Keratinocyte (primary cell): Measurements from ENCODE around the gene RAB12. TPM values are rescaled to one million over a fixed set of nuclear protein-coding genes. Genes with fewer than 3 reads are reported as not detected.

Experiments
- DNase-seq: peaks from one replicate; pipeline ENCODE4 v3.0.0-alpha.2; 2011; ENCODE audit warnings: low read depth, missing footprints, low spot score
- FAIRE-seq: peaks from 2 replicates; lab custom pipeline; 2011; peaks lifted over from hg19 to GRCh38; lab: Jason Lieb, UNC
- H2AFZ ChIP-seq: 2 replicates; pipeline ENCODE4 v1.6.0; 2012; ENCODE audit warnings: low read length, control low read depth, inconsistent platforms; ENCODE audit not compliant: control insufficient read depth
- H3K27ac ChIP-seq: 2 replicates; pipeline ENCODE4 v1.5.1; 2011; ENCODE audit warnings: low read length; ENCODE audit not compliant: control insufficient read depth, insufficient read depth
- H3K27me3 ChIP-seq: 3 replicates; pipeline ENCODE4 v1.6.0; 2011; ENCODE audit warnings: low read length; ENCODE audit not compliant: control insufficient read depth, insufficient read depth; ENCODE audit errors: extremely low read depth
- H3K36me3 ChIP-seq, 2 experiments: 2 replicates in 1 of 2; 3 replicates in 1 of 2; pipeline ENCODE4 v1.5.1; 2011; ENCODE audit warnings: low read length in 2 of 2, mild to moderate bottlenecking in 1 of 2; ENCODE audit not compliant: control insufficient read depth in 2 of 2, insufficient read depth in 2 of 2; ENCODE audit errors: extremely low read depth in 1 of 2
- H3K4me1 ChIP-seq: 3 replicates; pipeline ENCODE4 v1.5.1; 2011; ENCODE audit warnings: low read length; ENCODE audit not compliant: control insufficient read depth, insufficient read depth; ENCODE audit errors: extremely low read depth
- H3K4me2 ChIP-seq: 3 replicates; pipeline ENCODE4 v1.6.0; 2011; ENCODE audit warnings: low read depth, low read length; ENCODE audit not compliant: control insufficient read depth, insufficient read depth; ENCODE audit errors: extremely low read depth
- H3K4me3 ChIP-seq, 3 experiments: fragments of 200-600 bp in 1 of 3; sonication (generic) in 1 of 3; 2 replicates in 2 of 3; 3 replicates in 1 of 3; pipeline ENCODE4 v1.5.1; 2011 to 2016; ENCODE audit warnings: low read length in 3 of 3, mild to moderate bottlenecking in 3 of 3, control low read depth in 2 of 3, inconsistent platforms in 1 of 3, low read depth in 1 of 3, mixed read lengths in 1 of 3, mixed run types in 1 of 3, moderate library complexity in 1 of 3; ENCODE audit not compliant: control insufficient read depth in 2 of 3, insufficient read depth in 2 of 3; ENCODE audit errors: extremely low read depth in 1 of 3
- H3K79me2 ChIP-seq: 2 replicates; pipeline ENCODE4 v1.6.0; 2012; ENCODE audit warnings: low read length; ENCODE audit not compliant: control insufficient read depth, insufficient read depth
- H3K9ac ChIP-seq: 3 replicates; pipeline ENCODE4 v1.6.0; 2011; ENCODE audit warnings: low read length; ENCODE audit not compliant: control insufficient read depth, insufficient read depth; ENCODE audit errors: extremely low read depth
- H3K9me1 ChIP-seq: 3 replicates; pipeline ENCODE4 v1.6.0; 2011; ENCODE audit warnings: low read length; ENCODE audit not compliant: control insufficient read depth, insufficient read depth; ENCODE audit errors: extremely low read depth
- H3K9me3 ChIP-seq: 2 replicates; pipeline ENCODE4 v1.5.1; 2012; ENCODE audit warnings: low read depth, low read length; ENCODE audit not compliant: control insufficient read depth
- H4K20me1 ChIP-seq: 3 replicates; pipeline ENCODE4 v1.6.0; 2011; ENCODE audit warnings: low read length; ENCODE audit not compliant: control insufficient read depth, insufficient read depth; ENCODE audit errors: extremely low read depth
- EZH2 ChIP-seq: IDR thresholded peaks from one replicate; pipeline ENCODE4 v1.6.1; 2012; ENCODE audit warnings: inconsistent platforms, mild to moderate bottlenecking, low read length, moderate library complexity
- dilution Hi-C: fragments of 300-500 bp; cut with MboI; formaldehyde crosslinking; loops from one replicate; pipeline ENCODE4 v1.7.0; 2020; ENCODE audit warnings: low sequenced_read_pairs; ENCODE audit not compliant: extremely low pct_ligation_motif_present
- polyA plus RNA-seq, 5 experiments: library from polyadenylated mRNA; depleted of rRNA in 3 of 5; stranded (reverse) in 3 of 5; stranded (forward) in 1 of 5; unstranded in 1 of 5; fragments of >200 nt; gene quantifications; 1 replicate in 1 of 5; 2 replicates in 3 of 5; 3 replicates in 1 of 5; pipeline versions ENCODE4 v1.2.1 to v1.2.3, GENCODE V29; 2011 to 2012; ENCODE audit warnings: missing spikeins in 2 of 5, low read depth in 1 of 5, low replicate concordance in 1 of 5
- TF ChIP-seq, protein P1 (sequence below), 3 experiments: IDR thresholded peaks in 1 of 3; conservative IDR thresholded peaks in 1 of 3; optimal IDR thresholded peaks in 1 of 3; 2 replicates in 2 of 3; 3 replicates in 1 of 3; pipeline versions ENCODE3 to v1.5.1; 2011; ENCODE audit warnings: low read length in 3 of 3, mild to moderate bottlenecking in 3 of 3, moderate library complexity in 2 of 3, control low read depth in 1 of 3, inconsistent platforms in 1 of 3; ENCODE audit not compliant: insufficient read depth in 2 of 3; ENCODE audit errors: extremely low read depth in 1 of 3

The RAB12 gene
- polyA plus RNA-seq, 1 donor (not counting 4 experiments of a cell fraction or from before 2014, with no cell fraction given) = 46.4 TPM

DNA sequence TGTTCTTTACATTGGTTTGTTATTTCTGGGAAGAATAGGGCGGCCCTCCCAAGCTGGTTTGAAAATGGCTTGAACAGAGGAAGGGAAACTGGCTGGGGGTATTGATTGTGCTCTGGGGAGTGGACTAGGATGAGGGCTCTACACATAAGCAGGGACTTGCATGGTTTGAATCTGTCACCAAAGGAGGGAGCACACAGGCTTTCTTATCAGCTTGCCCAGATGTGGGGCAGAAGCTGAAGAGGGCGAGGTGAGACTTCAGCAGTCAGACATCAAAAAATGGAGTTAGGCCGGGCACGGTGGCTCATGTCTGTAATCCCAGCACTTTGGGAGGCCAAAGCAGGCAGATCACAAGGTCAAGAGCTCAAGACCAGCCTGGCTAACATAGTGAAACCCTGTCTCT lies 7.2 kb upstream of the RAB12 start:
- H4K20me1 ChIP-seq = no peaks in the 10 kb centered on the region
- no peak for FAIRE-seq
- no peak overlapping the region for H3K4me2 ChIP-seq

DNA sequence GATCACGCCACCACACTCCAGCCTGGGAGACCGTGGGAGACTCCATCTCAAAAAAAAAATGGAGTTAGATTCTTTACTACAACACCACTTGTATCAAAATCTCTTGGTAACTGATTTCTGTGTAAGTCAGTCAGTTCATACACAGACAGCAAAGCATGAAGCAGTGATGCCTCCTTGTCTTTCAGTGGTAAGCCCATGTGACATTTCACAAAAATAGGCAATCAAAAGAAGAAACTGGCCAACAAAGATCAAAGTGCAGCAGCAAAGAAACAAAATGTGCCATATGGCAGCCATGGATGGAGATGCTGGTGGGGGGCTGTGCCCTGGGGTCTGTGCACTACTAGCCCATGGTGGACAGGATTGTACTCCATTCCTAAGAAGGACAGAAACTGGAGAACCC lies 6.7 kb upstream of the RAB12 start:
- Histone ChIP-seq H4K20me1 (no peaks in the 10 kb centered on the region), H3K36me3 (no peaks in the 10 kb centered on the region), H3K79me2 (no peaks in the 10 kb centered on the region), H3K4me3 (no peak overlapping the region), H2AFZ (no peak overlapping the region), H3K9ac (no peak overlapping the region), H3K27ac (no peak overlapping the region), H3K4me1 (no peaks in the 10 kb centered on the region), H3K9me1 (no peaks in the 10 kb centered on the region), H3K4me2 (no peak overlapping the region), H3K27me3 (no peaks in the 10 kb centered on the region), H3K9me3 (no peaks in the 10 kb centered on the region)
- DNase-seq = no peak
- TF ChIP-seq, protein P1, sequence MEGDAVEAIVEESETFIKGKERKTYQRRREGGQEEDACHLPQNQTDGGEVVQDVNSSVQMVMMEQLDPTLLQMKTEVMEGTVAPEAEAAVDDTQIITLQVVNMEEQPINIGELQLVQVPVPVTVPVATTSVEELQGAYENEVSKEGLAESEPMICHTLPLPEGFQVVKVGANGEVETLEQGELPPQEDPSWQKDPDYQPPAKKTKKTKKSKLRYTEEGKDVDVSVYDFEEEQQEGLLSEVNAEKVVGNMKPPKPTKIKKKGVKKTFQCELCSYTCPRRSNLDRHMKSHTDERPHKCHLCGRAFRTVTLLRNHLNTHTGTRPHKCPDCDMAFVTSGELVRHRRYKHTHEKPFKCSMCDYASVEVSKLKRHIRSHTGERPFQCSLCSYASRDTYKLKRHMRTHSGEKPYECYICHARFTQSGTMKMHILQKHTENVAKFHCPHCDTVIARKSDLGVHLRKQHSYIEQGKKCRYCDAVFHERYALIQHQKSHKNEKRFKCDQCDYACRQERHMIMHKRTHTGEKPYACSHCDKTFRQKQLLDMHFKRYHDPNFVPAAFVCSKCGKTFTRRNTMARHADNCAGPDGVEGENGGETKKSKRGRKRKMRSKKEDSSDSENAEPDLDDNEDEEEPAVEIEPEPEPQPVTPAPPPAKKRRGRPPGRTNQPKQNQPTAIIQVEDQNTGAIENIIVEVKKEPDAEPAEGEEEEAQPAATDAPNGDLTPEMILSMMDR (optimal IDR thresholded peaks at IDR 0.05 in 1 of 3, IDR thresholded peaks at IDR 0.05 in 1 of 3, conservative IDR thresholded peaks at IDR 0.05 in 1 of 3; ENCODE audit: extremely low read depth in 1 of 3, insufficient read depth in 2 of 3, low read length in 3 of 3) = no peak
- TF ChIP-seq EZH2 = no peak
- no peak for FAIRE-seq
- dilution Hi-C loops = no loop called here

More for the DNA sequence above, 7.2 kb upstream of the RAB12 start:
- Histone ChIP-seq H3K4me1 (no peaks in the 10 kb centered on the region), H3K79me2 (no peaks in the 10 kb centered on the region), H3K27me3 (no peaks in the 10 kb centered on the region), H2AFZ (no peak overlapping the region), H3K27ac (no peak overlapping the region), H3K9me1 (no peaks in the 10 kb centered on the region), H3K4me3 (no peak overlapping the region), H3K9me3 (no peaks in the 10 kb centered on the region), H3K9ac (no peak overlapping the region), H3K36me3 (no peaks in the 10 kb centered on the region)
- dilution Hi-C loops = no loop called here
- TF ChIP-seq, protein P1 (optimal IDR thresholded peaks at IDR 0.05 in 1 of 3, IDR thresholded peaks at IDR 0.05 in 1 of 3, conservative IDR thresholded peaks at IDR 0.05 in 1 of 3; ENCODE audit: extremely low read depth in 1 of 3, insufficient read depth in 2 of 3, low read length in 3 of 3) = no peak
- TF ChIP-seq EZH2 = no peak
- DNase-seq = no peak
